Activated T-cell treated with anti-CD3 and anti-CD28 coated beads, Interleukin-2, amount 50 U/mL, for 4 hours (primary cell): ENCODE data around the gene SPINK13. TPM values are rescaled to one million over a fixed set of nuclear protein-coding genes. Genes with fewer than 3 reads are reported as not detected.
"Not testable (repeated sequence)": the region's sequence is repeated elsewhere in the genome, so short reads cannot be mapped to it uniquely, and the experiment has no call there.

ENCODE experiments used
- ATAC-seq, 2 donors: fragments of 200-7000 bp; cut with Tn5 transposase; one replicate each; pipeline ENCODE4 v1.10.0; 2021
- DNase-seq: peaks from one replicate; pipeline ENCODE4 v3.0.0-alpha.2; 2020
- H3K27me3 Mint-ChIP-seq: one replicate; pipeline ENCODE4 v1.8.0; 2021; ENCODE audit warnings: low read depth, mixed read lengths
- H3K36me3 Mint-ChIP-seq: one replicate; pipeline ENCODE4 v1.8.0; 2022; ENCODE audit warnings: mixed read lengths; ENCODE audit not compliant: insufficient read depth
- H3K4me1 Mint-ChIP-seq: one replicate; pipeline ENCODE4 v1.8.0; 2021; ENCODE audit warnings: low read depth, mixed read lengths
- H3K4me3 Mint-ChIP-seq: one replicate; pipeline ENCODE4 v1.8.0; 2021; ENCODE audit warnings: mild to moderate bottlenecking, moderate library complexity, mixed read lengths
- H3K9me3 Mint-ChIP-seq: one replicate; pipeline ENCODE4 v1.8.0; 2021; ENCODE audit warnings: mixed read lengths
- total RNA-seq, 3 donors: library from RNA; stranded (reverse); gene quantifications; one replicate each; pipeline ENCODE4 v1.2.1, GENCODE V29; 2021

The SPINK13 gene, protein sequence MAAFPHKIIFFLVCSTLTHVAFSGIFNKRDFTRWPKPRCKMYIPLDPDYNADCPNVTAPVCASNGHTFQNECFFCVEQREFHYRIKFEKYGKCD
- total RNA-seq: not detected

DNA sequence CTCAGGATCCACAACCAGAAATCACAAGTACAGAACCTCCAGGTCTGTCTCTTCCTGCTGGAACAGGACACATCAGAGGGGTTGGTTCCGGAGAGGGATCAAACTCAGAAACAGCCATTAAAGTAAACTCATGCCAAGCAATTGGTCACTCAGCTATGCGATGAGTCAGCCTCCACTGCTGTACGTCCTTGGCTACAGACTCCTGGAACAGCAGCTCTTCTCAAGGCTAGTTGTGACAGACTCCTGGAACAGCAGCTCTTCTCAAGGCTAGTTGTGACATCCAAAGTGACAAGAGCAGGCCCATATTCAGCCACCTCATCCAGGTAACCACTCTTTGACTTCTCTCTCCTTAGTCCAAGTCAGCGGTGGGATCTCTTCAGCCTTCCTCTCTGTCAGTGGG, at the start of gene SPINK13:
Gene SPINK13, plus strand, starts transcription at position 229 of the 400 bp plus-strand sequence. CDS start 1,279 bp downstream, outside the sequence.
- Mint-ChIP-seq H3K4me3 (no peak within 1 kb of the TSS), H3K9me3 (no peaks in the 10 kb centered on the region), H3K27me3 (peaks cover 4% of the 10 kb centered on the region), H3K36me3 (no peaks in the 10 kb centered on the region), H3K4me1 (no peaks in the 10 kb centered on the region)
- ATAC-seq (no peak), DNase-seq (no peak)

DNA sequence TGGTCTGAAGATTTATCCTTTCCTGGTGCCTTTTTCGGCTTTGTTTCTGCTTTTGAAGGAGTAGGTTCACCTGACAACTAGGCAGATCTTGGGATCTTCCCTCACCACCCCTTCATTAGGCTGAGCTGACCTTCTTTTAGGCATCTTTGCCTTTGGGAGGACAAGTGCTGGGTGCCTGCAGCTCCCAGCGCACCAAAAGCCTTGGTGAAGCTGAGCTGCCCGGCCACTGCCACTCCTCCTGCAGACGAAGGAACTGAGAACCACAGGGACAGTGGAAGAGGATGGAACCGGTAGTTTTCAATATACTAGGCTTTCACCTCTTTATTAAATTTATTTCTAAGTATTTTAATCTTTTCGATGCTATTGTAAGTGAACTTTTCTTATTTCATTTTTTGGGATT, 47.1 kb upstream of the SPINK13 start:
- H3K4me1 Mint-ChIP-seq: no peaks in the 10 kb centered on the region
- H3K9me3 Mint-ChIP-seq: no peaks in the 10 kb centered on the region
- no peak for ATAC-seq
- H3K36me3 Mint-ChIP-seq: no peaks in the 10 kb centered on the region
- H3K4me3 Mint-ChIP-seq: no peak overlapping the region
- DNase-seq: no peak
- peaks cover 3% of the 10 kb centered on the region for H3K27me3 Mint-ChIP-seq

DNA sequence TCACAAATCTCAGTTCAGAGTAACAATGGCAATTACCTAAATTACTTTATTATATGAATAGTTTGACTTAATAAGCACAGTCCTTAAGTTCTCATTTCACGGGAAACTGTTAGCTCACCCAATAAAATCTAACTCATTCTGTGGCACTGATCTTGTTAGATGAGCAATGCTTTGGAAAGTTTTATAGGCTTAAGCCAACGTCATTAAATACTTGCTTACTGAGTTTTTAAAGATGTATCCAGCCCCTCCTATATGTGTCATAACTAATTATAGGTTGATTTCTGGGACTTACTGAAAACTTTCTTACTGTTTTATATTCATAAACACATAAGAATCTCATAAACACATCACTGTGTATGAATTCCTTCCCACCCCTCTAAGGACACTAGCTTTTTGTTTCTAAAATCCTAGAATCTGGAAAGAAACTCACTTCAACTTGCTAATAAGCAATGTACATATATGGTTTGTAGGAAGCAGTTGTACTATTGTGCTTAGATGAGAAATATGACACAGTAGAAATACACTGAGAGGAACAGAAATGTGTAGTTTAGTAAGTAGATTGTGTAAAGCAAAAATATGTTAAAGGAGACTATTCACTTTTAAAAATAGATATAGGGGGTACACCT, 44.4 kb upstream of the SPINK13 start:
- no peaks in the 10 kb centered on the region for H3K36me3 Mint-ChIP-seq
- no peak overlapping the region for H3K4me3 Mint-ChIP-seq
- peaks cover 3% of the 10 kb centered on the region for H3K27me3 Mint-ChIP-seq
- no peak for DNase-seq
- no peaks in the 10 kb centered on the region for H3K9me3 Mint-ChIP-seq
- ATAC-seq: no peak
- H3K4me1 Mint-ChIP-seq: no peaks in the 10 kb centered on the region

DNA sequence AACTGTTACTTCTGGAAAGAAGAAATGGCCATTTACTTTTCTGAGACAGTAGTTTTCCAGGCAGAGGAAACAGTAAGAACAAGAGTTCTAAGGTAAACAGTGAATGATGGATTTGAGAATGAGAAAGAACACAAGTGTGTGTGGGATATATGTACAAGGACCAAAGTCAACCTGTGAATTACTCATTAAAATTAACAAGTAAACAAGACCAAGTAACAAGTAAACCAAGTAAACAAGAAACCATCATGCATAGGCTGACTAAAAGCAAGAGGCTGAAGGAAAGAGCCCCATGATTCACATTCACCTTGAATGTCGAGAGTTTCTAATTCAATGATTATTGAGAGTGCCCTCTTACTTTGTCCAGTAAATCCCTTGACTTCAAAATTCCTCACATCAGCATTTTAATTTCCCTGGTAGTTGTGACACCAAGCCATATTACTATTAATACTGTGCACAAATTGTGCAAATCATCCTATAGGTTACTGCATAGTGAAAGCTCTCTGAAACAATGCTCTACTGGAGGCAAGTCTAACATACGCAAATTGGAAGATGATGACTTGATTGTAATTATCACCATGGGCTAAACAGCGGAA, 40.1 kb upstream of the SPINK13 start:
- no peak overlapping the region for H3K4me3 Mint-ChIP-seq
- ATAC-seq (no peak), DNase-seq (no peak)
- peaks cover 3% of the 10 kb centered on the region for H3K27me3 Mint-ChIP-seq
- no peaks in the 10 kb centered on the region for H3K36me3 Mint-ChIP-seq
- H3K9me3 Mint-ChIP-seq: peaks cover 3% of the 10 kb centered on the region
- H3K4me1 Mint-ChIP-seq: no peaks in the 10 kb centered on the region

DNA sequence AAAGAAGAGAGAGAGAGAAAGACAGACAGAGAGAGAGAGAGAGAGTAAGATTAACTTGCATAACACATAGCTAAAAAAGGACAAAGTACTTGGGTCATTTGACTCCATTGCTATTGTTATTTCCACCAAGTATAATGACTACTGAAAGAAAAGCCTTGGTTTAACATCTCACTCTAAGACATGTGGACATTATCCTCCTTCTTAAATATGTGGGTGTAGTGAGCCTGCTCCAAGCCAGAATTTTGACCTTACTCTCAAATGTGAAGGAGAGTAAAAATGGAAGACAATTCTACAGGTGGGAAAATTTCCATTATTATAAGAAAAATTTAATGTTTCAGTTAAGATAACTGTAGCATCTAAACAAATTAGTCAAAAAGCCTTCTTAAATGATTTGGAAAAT, 38.8 kb upstream of the SPINK13 start:
- Mint-ChIP-seq H3K36me3 (no peaks in the 10 kb centered on the region), H3K4me3 (no peak overlapping the region), H3K9me3 (peaks cover 3% of the 10 kb centered on the region), H3K4me1 (no peaks in the 10 kb centered on the region), H3K27me3 (peaks cover 3% of the 10 kb centered on the region)
- DNase-seq (no peak), ATAC-seq (no peak)

DNA sequence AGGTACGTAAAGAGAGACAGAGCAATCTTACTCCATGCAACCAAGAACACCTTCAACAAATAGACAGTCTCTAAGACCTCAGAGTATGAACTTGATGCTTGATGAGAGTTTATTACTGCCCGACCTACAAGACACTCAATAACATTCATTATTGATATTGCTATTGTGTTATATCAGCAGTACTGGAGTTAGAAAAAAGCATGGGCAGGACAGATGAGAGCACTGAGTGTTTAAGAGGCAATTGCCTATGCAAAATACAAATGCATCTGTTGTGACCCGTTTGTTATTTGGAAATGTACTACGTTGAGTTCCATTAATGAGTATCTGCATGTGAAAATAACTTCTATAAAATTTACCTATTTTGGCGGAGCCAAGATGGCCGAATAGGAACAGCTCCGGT, 38.4 kb upstream of the SPINK13 start:
- Mint-ChIP-seq H3K27me3 (peaks cover 3% of the 10 kb centered on the region), H3K36me3 (no peaks in the 10 kb centered on the region), H3K4me3 (no peak overlapping the region), H3K4me1 (no peaks in the 10 kb centered on the region), H3K9me3 (peaks cover 3% of the 10 kb centered on the region)
- no peak for ATAC-seq
- no peak for DNase-seq

DNA sequence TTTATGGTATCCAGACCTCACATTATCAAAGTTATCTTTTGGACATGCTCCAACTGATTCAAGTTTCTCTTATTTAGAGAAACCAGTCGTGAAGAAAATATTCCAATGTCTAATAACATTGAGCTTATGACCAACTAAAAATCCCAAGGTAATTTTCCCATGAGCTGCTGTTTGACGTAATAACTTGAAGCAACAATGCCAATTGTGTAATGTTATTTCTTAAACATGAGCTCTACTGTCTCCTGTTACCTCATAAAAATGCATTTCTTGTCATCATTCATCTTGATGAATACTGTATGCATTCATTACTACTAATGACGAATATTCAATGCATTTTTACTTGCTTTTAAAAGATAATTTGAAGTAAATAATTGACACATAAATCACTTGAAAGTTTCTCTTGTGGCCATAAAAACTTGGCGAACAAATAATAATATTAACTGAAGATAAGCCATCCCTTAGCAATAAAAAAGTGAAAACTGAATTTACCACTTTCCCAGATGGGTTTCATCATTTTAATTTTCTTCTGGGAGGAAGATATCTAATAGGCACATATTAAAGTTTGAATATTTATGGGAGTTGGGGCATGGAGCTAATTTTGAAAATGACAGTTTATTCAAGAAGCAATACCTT, 30.7 kb upstream of the SPINK13 start:
- ATAC-seq (no peak), DNase-seq (no peak)
- H3K4me1 Mint-ChIP-seq: no peaks in the 10 kb centered on the region
- H3K36me3 Mint-ChIP-seq: no peaks in the 10 kb centered on the region
- no peak overlapping the region for H3K4me3 Mint-ChIP-seq
- no peaks in the 10 kb centered on the region for H3K9me3 Mint-ChIP-seq
- no peaks in the 10 kb centered on the region for H3K27me3 Mint-ChIP-seq

DNA sequence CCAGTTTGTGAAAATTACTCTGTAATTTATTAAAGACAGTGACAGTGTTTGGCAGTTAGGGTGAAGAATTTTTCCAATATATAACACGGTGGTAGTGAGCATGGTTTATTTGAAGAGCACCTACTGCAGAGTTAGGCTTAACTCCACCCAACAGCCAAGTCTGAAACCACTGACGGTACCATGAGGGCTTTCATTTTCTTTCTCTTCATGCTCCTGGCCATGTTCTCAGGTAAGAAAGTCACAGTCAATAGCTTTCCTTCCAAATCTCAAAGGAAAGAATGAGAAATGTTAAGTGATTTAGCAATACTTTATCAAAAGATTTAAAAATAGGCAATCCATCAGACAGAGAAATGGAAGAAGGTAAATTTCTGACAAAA, 30.2 kb upstream of the SPINK13 start, which contains the start of gene MARCOL:
Gene MARCOL, plus strand, starts transcription at position 108 of the 377 bp plus-strand sequence. Its CDS starts 73 bp downstream, at position 181.
- Mint-ChIP-seq H3K9me3 (no peaks in the 10 kb centered on the region), H3K36me3 (no peaks in the 10 kb centered on the region), H3K4me1 (no peaks in the 10 kb centered on the region), H3K4me3 (no peak within 1 kb of the TSS), H3K27me3 (no peaks in the 10 kb centered on the region)
- no peak for ATAC-seq
- DNase-seq: no peak

DNA sequence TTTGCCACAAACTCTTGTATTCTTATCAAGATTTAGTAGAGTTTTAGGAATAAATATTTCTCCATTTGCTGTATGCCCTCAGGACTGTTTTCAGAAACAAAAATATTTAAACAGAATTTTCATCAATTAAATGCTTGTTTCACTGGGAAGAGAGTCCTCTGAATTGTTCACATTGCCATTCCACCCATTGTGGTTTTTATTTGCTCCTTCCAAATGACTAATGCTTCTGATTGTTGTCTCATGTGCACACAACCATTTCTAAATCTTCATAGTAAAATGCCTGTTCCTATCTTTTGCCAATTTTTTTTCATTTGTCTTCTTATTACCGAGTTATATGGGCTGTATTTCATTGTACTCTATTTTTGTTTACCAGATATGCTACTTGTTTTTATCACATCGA, 19.7 kb upstream of the SPINK13 start:
- H3K4me1 Mint-ChIP-seq: no peaks in the 10 kb centered on the region
- no peak overlapping the region for H3K4me3 Mint-ChIP-seq
- no peaks in the 10 kb centered on the region for H3K27me3 Mint-ChIP-seq
- DNase-seq (no peak), ATAC-seq (no peak)
- H3K9me3 Mint-ChIP-seq: peaks cover 5% of the 10 kb centered on the region
- no peaks in the 10 kb centered on the region for H3K36me3 Mint-ChIP-seq

DNA sequence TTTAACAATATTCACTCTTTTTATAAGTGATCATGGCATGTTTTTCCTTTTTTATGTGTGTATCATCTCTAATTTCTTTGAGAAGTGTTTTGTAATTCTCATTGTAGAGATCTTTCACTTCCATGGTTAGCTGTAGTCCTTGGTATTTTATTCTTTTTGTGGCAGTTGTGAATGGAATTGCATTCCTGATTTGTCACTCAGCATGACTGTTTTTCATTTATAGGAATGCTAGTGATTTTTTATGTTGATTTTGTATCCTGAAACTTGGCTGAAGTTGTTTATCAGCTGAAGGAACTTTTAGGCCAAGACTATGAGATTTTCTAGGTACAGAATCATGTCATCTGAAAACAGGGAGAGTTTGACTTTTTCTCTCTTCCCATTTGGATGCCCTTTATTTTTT, 13.1 kb upstream of the SPINK13 start:
- Mint-ChIP-seq H3K4me3 (no peak overlapping the region), H3K4me1 (no peaks in the 10 kb centered on the region), H3K36me3 (no peaks in the 10 kb centered on the region), H3K9me3 (peaks cover 33% of the 10 kb centered on the region), H3K27me3 (no peaks in the 10 kb centered on the region)
- DNase-seq (no peak), ATAC-seq (no peak)

DNA sequence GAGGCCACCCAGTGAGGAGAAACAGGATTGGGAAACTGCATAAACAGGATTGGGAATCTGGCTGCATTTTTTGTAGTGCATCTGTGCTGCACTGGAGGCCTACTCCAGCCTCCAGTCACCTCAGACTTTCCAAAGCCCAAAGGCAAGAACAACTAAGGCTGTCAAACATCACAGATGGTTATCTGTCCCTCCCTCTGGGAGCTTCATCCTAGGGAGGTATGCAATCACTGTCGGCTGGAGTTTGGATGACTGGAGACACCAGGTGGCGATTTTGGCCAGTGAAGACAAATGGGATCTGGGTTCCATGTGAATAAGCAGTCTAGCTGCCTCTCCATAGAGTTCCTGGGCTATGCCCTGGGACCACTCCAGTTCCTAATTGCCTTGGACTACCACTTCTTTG, 9.3 kb upstream of the SPINK13 start:
- ATAC-seq (no peak), DNase-seq (no peak)
- Mint-ChIP-seq H3K27me3 (peaks cover 2% of the 10 kb centered on the region), H3K9me3 (peaks cover 31% of the 10 kb centered on the region), H3K36me3 (no peaks in the 10 kb centered on the region), H3K4me1 (no peaks in the 10 kb centered on the region), H3K4me3 (no peak overlapping the region)

DNA sequence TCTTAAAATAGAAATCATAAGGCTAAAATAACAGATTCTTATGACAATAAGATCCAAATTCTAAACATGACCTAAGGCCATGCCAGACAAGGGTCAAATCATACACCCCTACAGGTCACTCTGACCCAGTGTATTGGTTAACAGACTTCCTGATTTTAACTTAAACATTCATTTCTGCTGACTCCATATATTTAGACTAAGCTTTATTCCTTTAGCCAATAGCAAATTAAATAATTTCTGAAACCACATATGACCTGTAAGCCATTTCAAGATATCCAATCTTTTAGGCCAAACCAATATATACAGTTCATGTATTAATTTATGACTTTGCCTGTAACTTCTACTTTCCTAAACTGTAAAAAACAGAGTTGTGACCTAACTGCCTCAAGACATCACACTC, 7.4 kb upstream of the SPINK13 start:
- Mint-ChIP-seq H3K27me3 (peaks cover 2% of the 10 kb centered on the region), H3K4me1 (no peaks in the 10 kb centered on the region)

DNA sequence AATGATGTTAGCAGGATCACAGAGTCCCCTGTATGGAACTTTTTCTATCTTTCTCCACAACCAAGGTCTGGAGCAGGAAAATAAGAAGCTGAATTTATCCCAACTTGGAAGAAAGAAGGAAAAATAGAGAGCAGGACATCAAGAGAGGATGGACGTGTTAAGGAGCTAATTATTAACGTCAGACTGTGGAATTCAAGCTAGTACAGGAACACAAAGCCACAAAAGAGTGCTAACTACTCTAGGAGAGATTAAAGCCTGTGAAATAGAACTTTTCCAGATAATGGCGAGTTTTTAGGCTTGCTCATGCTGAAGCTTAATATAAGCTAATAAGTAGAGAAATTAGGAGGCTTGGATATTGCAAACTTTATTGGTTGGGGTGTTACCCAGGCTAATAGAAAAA, 632 bp upstream of the SPINK13 start:
- ATAC-seq: no peak
- H3K4me1 Mint-ChIP-seq: no peaks in the 10 kb centered on the region
- DNase-seq: no peak
- H3K27me3 Mint-ChIP-seq: peaks cover 4% of the 10 kb centered on the region
- no peaks in the 10 kb centered on the region for H3K36me3 Mint-ChIP-seq
- no peak overlapping the region for H3K4me3 Mint-ChIP-seq
- no peaks in the 10 kb centered on the region for H3K9me3 Mint-ChIP-seq

More for the DNA sequence above, 7.4 kb upstream of the SPINK13 start:
- ATAC-seq: no peak
- peaks cover 24% of the 10 kb centered on the region for H3K9me3 Mint-ChIP-seq
- DNase-seq: no peak
- H3K4me3 Mint-ChIP-seq: no peak overlapping the region
- H3K36me3 Mint-ChIP-seq: no peaks in the 10 kb centered on the region

DNA sequence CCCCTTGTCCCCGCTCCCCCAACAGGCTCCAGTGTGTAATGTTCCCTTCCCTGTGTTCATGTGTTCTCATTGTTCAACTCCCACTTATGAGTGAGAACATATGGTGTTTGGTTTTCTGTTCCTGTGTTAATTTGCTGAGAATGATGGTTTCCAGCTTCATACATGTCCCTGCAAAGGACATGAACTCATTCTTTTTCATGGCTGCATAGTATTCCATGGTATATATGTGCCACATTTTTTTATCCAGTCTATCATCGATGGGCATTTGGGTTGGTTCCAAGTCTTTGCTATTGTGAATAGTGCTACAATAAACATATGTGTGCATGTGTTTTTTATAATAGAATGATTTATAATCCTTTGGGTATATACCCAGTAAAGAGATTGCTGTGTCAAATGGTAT, 6.5 kb downstream of the SPINK13 start:
- not testable (repeated sequence) for DNase-seq, H3K27me3 Mint-ChIP-seq, ATAC-seq, H3K4me1 Mint-ChIP-seq, H3K36me3 Mint-ChIP-seq, H3K4me3 Mint-ChIP-seq
- peaks cover 23% of the 10 kb centered on the region for H3K9me3 Mint-ChIP-seq

DNA sequence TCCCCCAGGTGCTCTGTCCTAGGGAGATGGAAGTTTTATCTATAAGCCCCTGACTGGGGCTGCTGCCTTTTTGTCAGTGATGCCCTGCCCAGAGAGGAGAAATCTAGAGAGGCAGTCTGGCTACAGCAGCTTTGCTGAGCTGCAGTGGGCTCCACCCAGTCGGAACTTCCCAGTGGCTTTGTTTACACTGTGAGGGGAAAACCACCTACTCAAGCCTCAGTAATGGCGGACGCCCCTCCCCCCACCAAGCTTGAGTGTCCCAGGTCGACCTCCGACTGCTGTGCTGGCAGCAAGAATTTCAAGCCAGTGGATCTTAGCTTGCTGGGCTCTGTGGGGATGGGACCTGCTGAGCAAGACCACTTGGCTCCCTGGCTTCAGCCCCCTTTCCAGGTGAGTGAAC, 12.3 kb downstream of the SPINK13 start:
- not testable (repeated sequence) for H3K36me3 Mint-ChIP-seq, ATAC-seq

More for the DNA sequence above, 12.3 kb downstream of the SPINK13 start:
- H3K4me1 Mint-ChIP-seq, H3K4me3 Mint-ChIP-seq, H3K27me3 Mint-ChIP-seq, DNase-seq: not testable (repeated sequence)
- H3K9me3 Mint-ChIP-seq: peaks cover 23% of the 10 kb centered on the region
